Lower leg skin (tissue), 4 donors: ENCODE data around the gene MYO5A. TPM values are rescaled to one million over a fixed set of nuclear protein-coding genes. Genes with fewer than 3 reads are reported as not detected.

Source experiments
- DNase-seq, 2 donors: peaks; one replicate each; pipeline ENCODE4 v3.0.0-alpha.2; 2019; ENCODE audit warnings: low spot score in 2 of 2
- H3K4me3 ChIP-seq: fragments of 200-600 bp; sonication (generic); 2 replicates; pipeline ENCODE4 v1.5.1; 2017; ENCODE audit warnings: mild to moderate bottlenecking, low read depth; ENCODE audit not compliant: poor library complexity, severe bottlenecking
- CTCF ChIP-seq, 3 donors: fragments of 450-650 bp; IDR thresholded peaks; one replicate each; pipeline ENCODE4 v1.5.1; 2016; ENCODE audit warnings: antibody characterized with exemption in 3 of 3, mild to moderate bottlenecking in 3 of 3, moderate library complexity in 2 of 3
- POLR2A ChIP-seq, 2 donors: fragments of 450-650 bp; IDR thresholded peaks; one replicate each; pipeline ENCODE4 v1.6.1; 2016 to 2017; ENCODE audit warnings: antibody characterized with exemption in 2 of 2, mild to moderate bottlenecking in 1 of 2, moderate library complexity in 1 of 2
- WGBS, 2 donors: methylation state at CpG; one replicate each; pipeline ENCODE4 v1.1.5; 2018; 5-methylcytosine and 5-hydroxymethylcytosine counted together
- intact Hi-C: fragments of 100-400 bp; cut with DNase I; formaldehyde crosslinking; loops from one replicate; pipeline ENCODE4 v1.15.0; 2023; ENCODE audit warnings: low total_unique reads
- total RNA-seq, 4 donors: library from RNA; depleted of rRNA; stranded (reverse); fragments of >200 nt; gene quantifications; one replicate each; pipeline ENCODE4 v1.1.0, GENCODE V29; 2016

Gene MYO5A
- total RNA-seq, 4 donors from 2014 or later = 28.0 to 45.1 (median 37.8) TPM

- TF ChIP-seq CTCF (IDR thresholded peaks at IDR 0.05) (no peak), POLR2A (IDR thresholded peaks at IDR 0.05) (no peak)
- intact Hi-C loops = no loop called here
- no peak for DNase-seq
- H3K4me3 ChIP-seq = no peak overlapping the region
- WGBS, 2 donors = 89 to 92% methylated on average over 5 of the region's 5 CpGs
These were observed 131.6 kb downstream of the MYO5A start for GRCh38 chr15:52397118-52397517.

DNA sequence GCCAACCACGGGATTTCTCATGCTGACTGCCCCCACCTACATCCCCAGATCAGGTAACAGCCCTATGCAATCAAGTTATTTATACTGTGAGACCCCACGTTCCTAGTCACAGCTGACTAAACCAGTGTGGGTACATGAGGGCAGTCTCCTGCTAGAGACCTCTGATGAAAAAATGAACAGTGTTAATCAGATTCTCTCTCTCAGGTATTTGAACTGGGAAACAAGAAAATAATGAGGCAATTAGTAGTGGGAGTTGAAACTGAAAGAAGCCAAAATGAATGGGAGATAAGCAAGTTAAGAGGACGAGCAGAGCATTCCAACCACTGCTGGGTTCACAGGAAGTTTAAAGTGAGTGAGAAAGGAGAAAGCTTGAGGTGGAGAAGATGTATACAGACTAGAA, 134.6 kb downstream of the MYO5A start:
- no peak overlapping the region for H3K4me3 ChIP-seq
- intact Hi-C loops = no loop called here
- no peak for DNase-seq
- 76 to 77% methylated on average over 3 of the region's 3 CpGs for WGBS, 2 donors
- TF ChIP-seq CTCF (IDR thresholded peaks at IDR 0.05) (no peak), POLR2A (IDR thresholded peaks at IDR 0.05) (no peak)

DNA sequence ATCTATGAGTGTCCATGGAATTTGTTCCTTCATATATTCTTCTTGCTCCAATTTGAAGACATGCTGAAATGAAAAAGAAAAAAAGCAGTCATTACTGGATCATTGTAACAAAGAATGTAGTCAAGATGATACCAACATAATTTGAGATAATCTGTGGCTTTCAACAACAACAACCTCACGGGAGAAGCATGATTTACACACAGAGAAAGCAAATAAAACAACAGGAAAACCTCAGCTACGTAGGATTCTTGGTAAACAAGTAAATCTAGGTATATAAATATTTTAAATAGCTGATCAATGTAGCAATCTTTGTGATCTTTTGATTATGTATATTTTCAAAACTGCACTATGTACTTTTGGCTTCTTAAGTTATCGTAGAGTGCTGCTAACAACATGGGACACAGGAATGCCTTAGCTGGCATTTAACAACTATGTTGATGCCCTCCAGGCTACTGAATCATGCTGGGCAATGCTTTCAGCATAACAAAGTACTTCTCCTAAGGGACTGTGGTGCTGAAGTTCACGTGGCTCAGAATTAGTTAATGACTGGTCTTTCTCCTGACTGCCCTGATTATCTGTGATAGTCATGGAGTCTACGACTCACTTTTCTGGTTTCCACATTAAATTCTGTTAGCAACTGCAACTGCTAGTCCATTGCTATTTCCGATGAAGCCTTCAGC, 136.5 kb downstream of the MYO5A start:
- TF ChIP-seq CTCF (IDR thresholded peaks at IDR 0.05) = no peak
- TF ChIP-seq POLR2A (IDR thresholded peaks at IDR 0.05) = no peak
- DNase-seq = no peak
- intact Hi-C loops = no loop called here
- H3K4me3 ChIP-seq = no peak overlapping the region
- 65 to 71% methylated on average over 6 of the region's 6 CpGs for WGBS, 2 donors

DNA sequence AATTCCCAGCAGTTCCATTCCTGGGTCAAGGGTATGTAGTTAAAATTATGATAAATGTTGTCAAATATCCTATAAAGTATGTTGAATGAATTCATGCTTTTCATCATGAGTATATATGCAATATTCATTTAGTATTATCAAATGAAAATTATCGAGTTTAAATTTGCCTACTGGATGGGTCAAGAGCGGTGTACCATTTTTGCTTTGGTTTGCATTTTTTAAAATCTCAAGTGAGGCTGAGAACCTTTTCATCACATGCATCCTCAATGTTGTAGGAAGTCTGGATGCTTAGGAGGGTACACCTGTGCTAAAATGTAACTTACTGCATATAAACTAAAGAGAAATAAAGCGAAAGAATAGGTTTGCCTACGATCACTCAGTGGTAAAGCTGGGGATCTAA, 137.6 kb downstream of the MYO5A start:
- TF ChIP-seq POLR2A (IDR thresholded peaks at IDR 0.05) (no peak), CTCF (IDR thresholded peaks at IDR 0.05) (no peak)
- DNase-seq = no peak
- no peak overlapping the region for H3K4me3 ChIP-seq
- WGBS, 2 donors = 94 to 98% methylated on average over 4 of the region's 4 CpGs
- intact Hi-C loops = no loop called here

DNA sequence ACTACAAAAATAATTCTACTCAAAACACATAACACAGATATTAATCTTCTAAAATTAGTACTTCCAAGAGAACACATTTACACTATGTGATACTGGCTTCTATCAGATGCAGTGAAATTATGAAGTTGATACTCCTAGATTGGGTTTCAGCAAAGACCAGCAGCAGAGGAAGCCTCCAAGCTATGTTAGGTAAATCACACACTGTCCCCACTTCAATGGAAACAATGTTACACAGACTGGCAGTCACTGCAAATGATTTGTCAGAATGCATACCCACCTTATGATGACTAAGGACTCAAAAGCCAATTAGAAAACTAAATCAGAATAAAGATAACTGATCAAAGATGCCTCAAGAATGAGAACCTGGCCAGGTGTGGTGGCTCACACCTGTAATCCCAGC, 143.0 kb downstream of the MYO5A start:
- no peak for DNase-seq
- no peak for TF ChIP-seq POLR2A (IDR thresholded peaks at IDR 0.05)
- no peak for TF ChIP-seq CTCF (IDR thresholded peaks at IDR 0.05)
- no peak overlapping the region for H3K4me3 ChIP-seq
- intact Hi-C loops = no loop called here

DNA sequence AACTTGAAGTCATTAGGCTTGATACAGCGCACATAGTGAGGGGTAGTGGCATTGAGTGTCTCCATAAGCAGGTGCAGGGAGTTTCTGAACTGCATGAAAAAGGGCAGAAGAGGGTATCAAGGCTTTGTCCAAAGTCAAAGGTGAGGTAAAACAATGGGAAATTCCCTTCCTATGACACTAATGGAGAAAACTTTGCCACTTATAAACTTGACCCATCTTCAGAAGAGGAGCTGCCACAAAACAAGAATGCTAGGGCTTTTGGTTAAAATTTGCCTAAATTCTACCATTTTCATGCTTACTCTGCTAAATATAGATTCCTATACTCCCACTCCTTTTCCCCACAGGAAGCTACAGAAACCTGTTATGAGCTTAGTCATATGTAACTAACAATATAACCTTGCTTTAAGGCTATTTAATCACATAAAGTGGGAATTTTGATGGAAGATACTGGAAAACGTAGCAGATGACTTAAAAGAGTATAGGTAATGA, 145.5 kb downstream of the MYO5A start:
- TF ChIP-seq POLR2A (IDR thresholded peaks at IDR 0.05) (no peak), CTCF (IDR thresholded peaks at IDR 0.05) (no peak)
- no peak for DNase-seq
- WGBS, 2 donors = 89 to 92% methylated on average over 2 of the region's 2 CpGs
- no peak overlapping the region for H3K4me3 ChIP-seq
- intact Hi-C loops = no loop called here
